SK-N-SH (cell line): ENCODE measurements around the gene OR13C9. TPM values are rescaled to one million over a fixed set of nuclear protein-coding genes. Genes with fewer than 3 reads are reported as not detected.

ENCODE experiments used
- CTCF ChIA-PET: fragments of 300-600, 350-600 bp; formaldehyde crosslinking; extraction: SDS; loops from one replicate; lab custom pipeline; 2021; lab: Yijun Ruan, JAX
- POLR2A ChIA-PET: fragments of 350-600 bp; sonication (Branson Sonifier 250); formaldehyde crosslinking; extraction: SDS; loops from one replicate; lab custom pipeline; 2020; ENCODE audit warnings: antibody characterized with exemption, inconsistent platforms; lab: Yijun Ruan, JAX
- DNase-seq: peaks from one replicate; pipeline ENCODE4 v3.0.0; 2012
- H2AFZ ChIP-seq: fragments of 200-600 bp; sonication (generic); 2 replicates; pipeline ENCODE4 v1.8.1; 2016; ENCODE audit warnings: antibody characterized with exemption, mild to moderate bottlenecking, low read depth
- H3F3A ChIP-seq: fragments of 200-600 bp; sonication (generic); replicated peaks from 2 replicates; pipeline ENCODE3; 2016; ENCODE audit warnings: antibody characterized with exemption, mild to moderate bottlenecking; ENCODE audit not compliant: insufficient read depth
- H3K27ac ChIP-seq, 2 experiments: fragments of 200-500 bp in 1 of 2; fragments of 200-600 bp in 1 of 2; sonication (Bioruptor generic) in 1 of 2; sonication (generic), shearing (Covaris generic) in 1 of 2; 2 replicates each; pipeline versions ENCODE4 v1.5.1 to v1.6.1; 2014 to 2016; ENCODE audit warnings: low read depth in 2 of 2, inconsistent platforms in 1 of 2, low read length in 1 of 2, mild to moderate bottlenecking in 1 of 2, mixed read lengths in 1 of 2
- H3K27me3 ChIP-seq: fragments of 200-600 bp; sonication (generic), shearing (Covaris generic); 2 replicates; pipeline ENCODE4 v1.6.1; 2016; ENCODE audit warnings: mixed run types; ENCODE audit not compliant: insufficient read depth
- H3K36me3 ChIP-seq, 2 experiments: fragments of 200-500 bp in 1 of 2; fragments of 200-600 bp in 1 of 2; sonication (Bioruptor generic) in 1 of 2; sonication (generic) in 1 of 2; replicated peaks in 1 of 2; 2 replicates each; pipeline versions ENCODE3 to v1.5.1; 2014 to 2016; ENCODE audit warnings: low read length in 1 of 2, mild to moderate bottlenecking in 1 of 2; ENCODE audit not compliant: insufficient read depth in 2 of 2, control insufficient read depth in 1 of 2
- H3K4me1 ChIP-seq, 2 experiments: fragments of 200-500 bp in 1 of 2; fragments of 200-600 bp in 1 of 2; sonication (Bioruptor generic) in 1 of 2; sonication (generic), shearing (Covaris generic) in 1 of 2; 2 replicates each; pipeline versions ENCODE4 v1.5.1 to v1.6.1; 2014 to 2016; ENCODE audit warnings: low read depth in 1 of 2, low read length in 1 of 2, mixed run types in 1 of 2; ENCODE audit not compliant: insufficient read depth in 2 of 2, control insufficient read depth in 1 of 2
- H3K4me2 ChIP-seq: fragments of 200-600 bp; sonication (generic), shearing (Covaris generic); 2 replicates; pipeline ENCODE4 v1.6.1; 2017; ENCODE audit warnings: mixed run types
- H3K4me3 ChIP-seq, 2 experiments: fragments of 200-500 bp in 1 of 2; fragments of 200-600 bp in 1 of 2; sonication (Bioruptor generic) in 1 of 2; sonication (generic), shearing (Covaris generic) in 1 of 2; 2 replicates each; pipeline versions ENCODE4 v1.5.1 to v1.8.1; 2014 to 2016; ENCODE audit warnings: low read depth in 2 of 2, inconsistent platforms in 1 of 2, low read length in 1 of 2, mild to moderate bottlenecking in 1 of 2, mixed read lengths in 1 of 2, moderate library complexity in 1 of 2
- H3K79me2 ChIP-seq: fragments of 200-600 bp; sonication (generic); 2 replicates; pipeline ENCODE4 v1.8.1; 2017; ENCODE audit warnings: mild to moderate bottlenecking; ENCODE audit not compliant: insufficient read depth
- H3K9ac ChIP-seq: fragments of 200-600 bp; sonication (generic); 2 replicates; pipeline ENCODE4 v1.6.1; 2017; ENCODE audit warnings: mixed run types
- H3K9me2 ChIP-seq: fragments of 200-600 bp; sonication (generic); 2 replicates; pipeline ENCODE4 v1.6.1; 2017; ENCODE audit warnings: mixed run types
- H3K9me3 ChIP-seq: fragments of 200-600 bp; sonication (generic); 2 replicates; pipeline ENCODE4 v1.6.1; 2017; ENCODE audit warnings: mixed run types, mild to moderate bottlenecking, moderate library complexity
- H4K20me1 ChIP-seq: fragments of 200-600 bp; sonication (generic); 2 replicates; pipeline ENCODE4 v1.6.1; 2017; ENCODE audit warnings: mild to moderate bottlenecking, mixed run types; ENCODE audit not compliant: insufficient read depth
- CHD2 ChIP-seq: fragments of 150-350 bp; IDR thresholded peaks from 2 replicates; pipeline ENCODE4 v1.6.1; 2018; ENCODE audit warnings: low read length; ENCODE audit not compliant: partially characterized antibody
- ELF1 ChIP-seq: IDR thresholded peaks from 2 replicates; pipeline ENCODE4 v1.4.0; 2012
- EP300 ChIP-seq, 2 experiments: IDR thresholded peaks; 2 replicates each; pipeline versions ENCODE4 v1.4.0 to v1.6.1; 2012; ENCODE audit warnings: borderline replicate concordance in 1 of 2, low read depth in 1 of 2, low read length in 1 of 2
- FOSL2 ChIP-seq: IDR thresholded peaks from 2 replicates; pipeline ENCODE4 v1.4.0; 2012; ENCODE audit warnings: low read depth, mild to moderate bottlenecking, moderate library complexity, borderline replicate concordance
- FOXJ3 ChIP-seq: sonication (generic); formaldehyde crosslinking; IDR thresholded peaks from 2 replicates; pipeline ENCODE4 v1.5.1; 2020; ENCODE audit warnings: mild to moderate bottlenecking, missing genetic modification reagents
- FOXM1 ChIP-seq: IDR thresholded peaks from 2 replicates; pipeline ENCODE4 v1.4.0; 2012; ENCODE audit warnings: low read depth, mild to moderate bottlenecking
- GATA2 ChIP-seq: sonication (generic); formaldehyde crosslinking; IDR thresholded peaks from 2 replicates; pipeline ENCODE4 v1.5.0; 2020; ENCODE audit warnings: mild to moderate bottlenecking, missing genetic modification reagents
- IRF3 ChIP-seq: fragments of 150-350 bp; IDR thresholded peaks from 2 replicates; pipeline ENCODE4 v1.6.1; 2016; ENCODE audit warnings: mild to moderate bottlenecking, low read depth, low read length
- MEF2A ChIP-seq: IDR thresholded peaks from 2 replicates; pipeline ENCODE4 v1.4.0; 2012; ENCODE audit warnings: low read depth, borderline replicate concordance
- MXI1 ChIP-seq: IDR thresholded peaks from 2 replicates; pipeline ENCODE4 v1.6.1; 2012; ENCODE audit warnings: mild to moderate bottlenecking, low read depth, low read length, improper control_type of control experiment
- PBX3 ChIP-seq: IDR thresholded peaks from 2 replicates; pipeline ENCODE4; 2012
- RAD21 ChIP-seq: IDR thresholded peaks from 2 replicates; pipeline ENCODE4 v1.6.1; 2012; ENCODE audit warnings: mild to moderate bottlenecking, low read length
- RFX5 ChIP-seq: IDR thresholded peaks from 2 replicates; pipeline ENCODE4 v1.6.1; 2012; ENCODE audit warnings: mild to moderate bottlenecking, improper control_type of control experiment, low read length
- SIN3A ChIP-seq: IDR thresholded peaks from 2 replicates; pipeline ENCODE4 v1.6.1; 2012; ENCODE audit warnings: low read depth, mild to moderate bottlenecking, low read length, moderate library complexity, borderline replicate concordance
- SMC3 ChIP-seq: IDR thresholded peaks from 2 replicates; pipeline ENCODE4 v1.6.1; 2012; ENCODE audit warnings: low read depth, low read length, improper control_type of control experiment
- TAF1 ChIP-seq: IDR thresholded peaks from 2 replicates; pipeline ENCODE4 v1.6.1; 2012; ENCODE audit warnings: low read depth, mild to moderate bottlenecking, low read length, moderate library complexity, borderline replicate concordance
- USF2 ChIP-seq: fragments of 150-350 bp; IDR thresholded peaks from 2 replicates; pipeline ENCODE4 v1.6.1; 2017; ENCODE audit warnings: antibody characterized with exemption, low read length, low read depth, borderline replicate concordance
- WGBS: methylation state at CpG from one replicate; pipeline ENCODE4 v1.1.6; 2017; ENCODE audit warnings: low lambda C conversion rate; 5-methylcytosine and 5-hydroxymethylcytosine counted together
- polyA plus RNA-seq, 3 experiments: library from polyadenylated mRNA; depleted of rRNA; stranded (reverse); fragments of >200 nt; gene quantifications; 2 replicates each; pipeline ENCODE4 v1.2.3, GENCODE V29; 2012
- TF ChIP-seq, protein P1 (sequence below): IDR thresholded peaks from 2 replicates; pipeline ENCODE4 v1.4.0; 2012; ENCODE audit warnings: low read depth, borderline replicate concordance

OR13C9 gene
- polyA plus RNA-seq, 1 of the 3 experiments (the other 2 are of a cell fraction), result not detected

DNA sequence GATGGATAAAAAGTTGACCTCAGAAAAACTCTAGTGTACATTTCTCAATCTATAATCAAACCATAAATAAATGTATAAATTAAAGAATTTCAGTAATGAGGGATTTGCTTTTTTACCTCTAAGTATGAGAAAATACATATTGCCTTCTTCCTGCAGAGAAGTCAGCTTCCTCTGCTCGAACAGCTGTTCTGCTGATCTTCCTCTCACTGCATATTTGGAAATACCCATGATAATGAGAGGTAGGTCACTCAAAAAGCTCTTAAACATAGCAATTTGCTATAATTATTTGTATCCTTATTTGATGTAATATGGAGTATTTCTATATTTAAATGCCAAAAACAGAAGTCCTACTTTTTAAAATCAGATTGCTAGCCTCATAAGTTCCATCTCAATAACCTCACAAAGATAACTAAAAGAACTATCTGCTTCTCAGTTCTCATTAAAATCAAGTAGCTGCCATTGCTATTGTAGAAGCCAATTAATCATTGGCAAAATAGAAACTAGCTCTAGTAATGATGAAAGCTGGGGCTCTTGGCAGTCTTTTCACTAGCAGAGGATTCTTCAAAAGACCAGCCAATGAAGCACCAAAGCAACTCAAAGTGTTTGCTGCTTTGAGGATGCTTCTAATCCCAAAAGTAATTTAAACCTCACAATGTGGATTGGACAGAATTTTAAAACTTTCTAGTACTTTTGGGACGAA is 40.6 kb upstream of the OR13C9 start:
- Histone ChIP-seq H3F3A (no peaks in the 10 kb centered on the region), H3K27ac (no peak overlapping the region), H2AFZ (no peak overlapping the region), H3K9me3 (no peaks in the 10 kb centered on the region), H3K9me2 (no peaks in the 10 kb centered on the region), H3K4me2 (no peak overlapping the region), H3K9ac (no peak overlapping the region), H4K20me1 (no peaks in the 10 kb centered on the region), H3K27me3 (no peaks in the 10 kb centered on the region; the same call in 1 of the 2 replicates), H3K4me3 (no peak overlapping the region), H3K36me3 (no peaks in the 10 kb centered on the region), H3K79me2 (no peaks in the 10 kb centered on the region), H3K4me1 (no peaks in the 10 kb centered on the region)
- WGBS, result 3% methylated on average over 2 of the region's 2 CpGs
- DNase-seq, result no peak
- TF ChIP-seq FOSL2, result no peak
- TF ChIP-seq RAD21, result no peak
- TF ChIP-seq MEF2A, result no peak
- no peak for TF ChIP-seq IRF3
- TF ChIP-seq FOXJ3 (CRISPR knock-in tag), result no peak
- TF ChIP-seq USF2, result no peak
- TF ChIP-seq, protein P1, sequence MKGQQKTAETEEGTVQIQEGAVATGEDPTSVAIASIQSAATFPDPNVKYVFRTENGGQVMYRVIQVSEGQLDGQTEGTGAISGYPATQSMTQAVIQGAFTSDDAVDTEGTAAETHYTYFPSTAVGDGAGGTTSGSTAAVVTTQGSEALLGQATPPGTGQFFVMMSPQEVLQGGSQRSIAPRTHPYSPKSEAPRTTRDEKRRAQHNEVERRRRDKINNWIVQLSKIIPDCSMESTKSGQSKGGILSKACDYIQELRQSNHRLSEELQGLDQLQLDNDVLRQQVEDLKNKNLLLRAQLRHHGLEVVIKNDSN, result no peak
- no peak for TF ChIP-seq MXI1
- no peak for TF ChIP-seq GATA2 (CRISPR knock-in tag)
- TF ChIP-seq SIN3A, result no peak
- no peak for TF ChIP-seq FOXM1
- no peak for TF ChIP-seq RFX5
- no peak for TF ChIP-seq ELF1
- no peak for TF ChIP-seq CHD2
- TF ChIP-seq TAF1, result no peak
- POLR2A ChIA-PET, result no interaction called here
- CTCF ChIA-PET, result no interaction called here

- H4K20me1 ChIP-seq, result no peaks in the 10 kb centered on the region
- no peak overlapping the region for H3K27ac ChIP-seq
- no peak overlapping the region for H3K4me3 ChIP-seq
- no peak overlapping the region for H3K4me2 ChIP-seq
- ChIA-PET CTCF (no interaction called here), POLR2A (no interaction called here)
- no peaks in the 10 kb centered on the region for H3K9me3 ChIP-seq
- H3K9ac ChIP-seq, result no peak overlapping the region
- no peaks in the 10 kb centered on the region for H3F3A ChIP-seq
- no peaks in the 10 kb centered on the region; the same call in 1 of the 2 replicates for H3K27me3 ChIP-seq
- H3K79me2 ChIP-seq, result no peaks in the 10 kb centered on the region
- no peaks in the 10 kb centered on the region for H3K9me2 ChIP-seq
- H2AFZ ChIP-seq, result no peak overlapping the region
- no peak for DNase-seq
- no peaks in the 10 kb centered on the region for H3K4me1 ChIP-seq
- TF ChIP-seq SMC3 (no peak), EP300 (IDR thresholded peaks at IDR 0.05; ENCODE audit: borderline replicate concordance in 1 of 2, low read depth in 1 of 2, low read length in 1 of 2) (no peak), PBX3 (no peak)
- no peaks in the 10 kb centered on the region for H3K36me3 ChIP-seq
These were observed 17.5 kb upstream of the OR13C9 start for GRCh38 chr9:104635456-104635855.
